Measurements from ENCODE around the gene TTC23. TPM values are rescaled to one million over a fixed set of nuclear protein-coding genes. Genes with fewer than 3 reads are reported as not detected.

Gene TTC23
- total RNA-seq, 1 experiment from 2014 or later: 13.4 TPM

DNA sequence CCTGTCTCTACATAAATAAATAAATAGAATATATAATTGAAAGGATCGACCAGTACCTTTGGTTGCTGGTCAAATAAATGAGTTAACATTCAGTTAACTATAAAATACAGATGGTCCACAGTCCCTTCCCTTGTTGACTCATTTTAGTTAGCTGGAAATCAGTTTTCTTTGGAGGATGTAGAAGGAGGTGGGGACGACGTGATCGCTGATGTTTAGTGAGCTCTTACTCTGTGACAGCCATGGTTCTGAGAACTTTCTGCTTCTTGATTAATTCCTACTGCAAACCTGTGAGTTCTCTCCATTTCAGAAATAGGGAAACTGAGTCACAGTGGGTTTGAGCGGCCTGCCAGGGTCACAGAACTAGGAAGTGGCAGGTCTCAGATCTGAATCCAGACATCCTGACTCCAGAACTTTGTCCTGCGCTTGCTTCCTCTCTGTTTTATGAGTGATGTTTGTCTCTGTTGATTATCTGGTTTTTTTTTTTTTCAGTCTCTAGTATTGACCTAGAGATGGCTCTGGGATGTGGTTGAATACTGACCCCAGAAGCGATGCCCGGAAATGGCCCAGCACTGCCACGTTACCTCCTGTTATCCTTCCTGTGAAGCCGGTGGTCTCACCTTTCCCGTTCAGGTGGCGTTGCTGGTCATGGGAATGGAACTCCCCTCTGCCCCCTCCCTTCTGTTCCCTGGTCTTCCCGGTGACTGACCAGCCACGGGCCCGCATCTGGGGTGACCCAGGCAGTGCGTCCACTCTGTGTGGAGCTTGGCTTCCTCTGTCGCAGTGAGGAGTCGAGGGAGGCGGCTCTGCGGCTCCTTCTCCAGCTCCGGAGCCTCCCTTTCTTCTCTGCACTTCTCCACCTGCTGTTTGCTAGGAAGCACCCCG, 126.3 kb downstream of the TTC23 start:
- TSS peak; percentile 53 for BruUV-seq (replicated peaks)
- Histone ChIP-seq H3K27me3 (replicated peaks; ENCODE audit: insufficient read depth, low read depth, low read length, poor library complexity) (no peaks in the 10 kb centered on the region), H3K36me3 (ENCODE audit: insufficient read depth, low read length, poor library complexity, severe bottlenecking) (no peaks in the 10 kb centered on the region), H3K4me1 (ENCODE audit: insufficient read depth, low read length, poor library complexity, severe bottlenecking) (peaks cover 18% of the 10 kb centered on the region), H3K9me3 (ENCODE audit: low read depth, low read length, poor library complexity, severe bottlenecking) (no peaks in the 10 kb centered on the region), H3K4me3 (ENCODE audit: low read depth, low read length, poor library complexity, severe bottlenecking) (peak overlapping the region; percentile 10), H3K27ac (ENCODE audit: low read depth, low read length, poor library complexity, severe bottlenecking) (peak overlapping the region; percentile 75)
- CTCF ChIA-PET: no interaction called here
- no peak for DNase-seq (ENCODE audit: low spot score)
- TF ChIP-seq, protein P1, sequence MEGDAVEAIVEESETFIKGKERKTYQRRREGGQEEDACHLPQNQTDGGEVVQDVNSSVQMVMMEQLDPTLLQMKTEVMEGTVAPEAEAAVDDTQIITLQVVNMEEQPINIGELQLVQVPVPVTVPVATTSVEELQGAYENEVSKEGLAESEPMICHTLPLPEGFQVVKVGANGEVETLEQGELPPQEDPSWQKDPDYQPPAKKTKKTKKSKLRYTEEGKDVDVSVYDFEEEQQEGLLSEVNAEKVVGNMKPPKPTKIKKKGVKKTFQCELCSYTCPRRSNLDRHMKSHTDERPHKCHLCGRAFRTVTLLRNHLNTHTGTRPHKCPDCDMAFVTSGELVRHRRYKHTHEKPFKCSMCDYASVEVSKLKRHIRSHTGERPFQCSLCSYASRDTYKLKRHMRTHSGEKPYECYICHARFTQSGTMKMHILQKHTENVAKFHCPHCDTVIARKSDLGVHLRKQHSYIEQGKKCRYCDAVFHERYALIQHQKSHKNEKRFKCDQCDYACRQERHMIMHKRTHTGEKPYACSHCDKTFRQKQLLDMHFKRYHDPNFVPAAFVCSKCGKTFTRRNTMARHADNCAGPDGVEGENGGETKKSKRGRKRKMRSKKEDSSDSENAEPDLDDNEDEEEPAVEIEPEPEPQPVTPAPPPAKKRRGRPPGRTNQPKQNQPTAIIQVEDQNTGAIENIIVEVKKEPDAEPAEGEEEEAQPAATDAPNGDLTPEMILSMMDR (conservative IDR thresholded peaks at IDR 0.05; ENCODE audit: low read depth, low read length): no peak
- TF ChIP-seq EZH2 (IDR thresholded peaks at IDR 0.05; ENCODE audit: borderline replicate concordance, low read depth, low read length, poor library complexity, severe bottlenecking): no peak
- intact Hi-C loops (cut with micrococcal nuclease; ENCODE audit: unreplicated experiment): no loop called here
- POLR2A ChIA-PET (ENCODE audit: low non-redundant PET): interaction anchor here (0.5 kb wide), 1 partner anchor 13 kb away, joined by 3 read pairs; no protein-coding TSS in a partner anchor

DNA sequence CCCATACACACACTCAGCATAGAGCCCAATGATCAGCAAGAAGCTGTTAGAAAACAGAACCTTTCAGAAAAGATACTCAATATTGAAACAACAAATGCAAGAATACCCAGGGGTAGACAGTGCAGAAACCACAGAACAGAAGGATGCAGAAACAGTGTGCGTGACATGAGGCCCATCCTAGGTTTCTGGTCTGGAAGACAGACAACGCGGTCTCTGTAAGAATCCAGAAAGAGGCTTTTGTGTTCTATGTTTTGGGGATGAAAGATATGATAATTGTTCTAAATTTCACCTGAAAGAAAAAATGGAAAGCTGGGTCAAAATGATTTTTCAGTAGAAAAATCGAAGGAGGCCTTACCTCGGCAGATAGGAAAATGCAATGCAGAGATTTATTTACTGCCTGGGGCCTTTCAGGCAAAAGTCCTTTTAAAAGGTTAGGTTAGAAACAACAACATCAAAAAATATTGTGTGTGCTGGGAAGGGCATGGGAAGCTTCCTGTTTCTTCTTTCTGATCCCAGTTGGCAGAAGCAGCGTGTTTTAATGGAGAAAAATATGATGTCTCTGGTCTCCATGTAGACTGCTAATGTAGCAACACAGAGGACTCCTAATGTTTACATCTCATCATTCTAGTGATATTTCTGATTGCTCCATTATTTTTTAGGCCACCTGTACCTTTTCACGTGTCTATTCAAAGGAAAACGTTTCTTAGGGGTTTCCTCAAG, 127.5 kb downstream of the TTC23 start:
- Histone ChIP-seq H3K27ac (ENCODE audit: low read depth, low read length, poor library complexity, severe bottlenecking) (no peak overlapping the region), H3K36me3 (ENCODE audit: insufficient read depth, low read length, poor library complexity, severe bottlenecking) (no peaks in the 10 kb centered on the region), H3K4me3 (ENCODE audit: low read depth, low read length, poor library complexity, severe bottlenecking) (no peak overlapping the region), H3K27me3 (replicated peaks; ENCODE audit: insufficient read depth, low read depth, low read length, poor library complexity) (no peaks in the 10 kb centered on the region), H3K4me1 (ENCODE audit: insufficient read depth, low read length, poor library complexity, severe bottlenecking) (peaks cover 18% of the 10 kb centered on the region), H3K9me3 (ENCODE audit: low read depth, low read length, poor library complexity, severe bottlenecking) (no peaks in the 10 kb centered on the region)
- intact Hi-C loops (cut with micrococcal nuclease; ENCODE audit: unreplicated experiment): no loop called here
- ChIA-PET POLR2A (ENCODE audit: low non-redundant PET) (no interaction called here), CTCF (no interaction called here)
- no peak for DNase-seq (ENCODE audit: low spot score)
- BruUV-seq (replicated peaks): no TSS peak
- TF ChIP-seq, protein P1 (conservative IDR thresholded peaks at IDR 0.05; ENCODE audit: low read depth, low read length): no peak
- no peak for TF ChIP-seq EZH2 (IDR thresholded peaks at IDR 0.05; ENCODE audit: borderline replicate concordance, low read depth, low read length, poor library complexity, severe bottlenecking)

DNA sequence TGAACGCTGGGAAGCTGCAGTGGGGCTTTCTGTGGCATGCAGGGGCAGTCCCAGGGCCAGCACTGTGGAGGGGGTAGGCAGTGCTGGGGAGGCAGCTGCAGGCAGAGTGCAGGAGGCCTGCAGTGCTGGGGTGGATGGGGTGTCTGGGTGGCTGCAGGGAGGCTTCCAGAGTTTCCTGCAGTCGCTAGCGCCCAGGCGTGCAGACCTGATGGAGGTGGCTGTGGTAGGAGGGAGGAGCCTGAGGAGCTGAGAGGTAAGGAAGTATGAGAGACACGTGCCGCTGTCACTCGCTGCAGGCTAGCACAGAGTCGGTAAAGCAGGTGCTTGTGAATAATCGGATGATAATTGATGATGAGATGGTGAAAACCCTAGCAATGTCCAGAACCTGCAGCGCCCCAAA, 128.2 kb downstream of the TTC23 start:
- no peaks in the 10 kb centered on the region for H3K9me3 ChIP-seq (ENCODE audit: low read depth, low read length, poor library complexity, severe bottlenecking)
- H3K27me3 ChIP-seq (replicated peaks; ENCODE audit: insufficient read depth, low read depth, low read length, poor library complexity): no peaks in the 10 kb centered on the region
- DNase-seq (ENCODE audit: low spot score): no peak
- ChIA-PET POLR2A (ENCODE audit: low non-redundant PET) (no interaction called here), CTCF (no interaction called here)
- H3K36me3 ChIP-seq (ENCODE audit: insufficient read depth, low read length, poor library complexity, severe bottlenecking): no peaks in the 10 kb centered on the region
- H3K4me3 ChIP-seq (ENCODE audit: low read depth, low read length, poor library complexity, severe bottlenecking): no peak overlapping the region
- no TSS peak for BruUV-seq (replicated peaks)
- H3K4me1 ChIP-seq (ENCODE audit: insufficient read depth, low read length, poor library complexity, severe bottlenecking): peaks cover 18% of the 10 kb centered on the region
- H3K27ac ChIP-seq (ENCODE audit: low read depth, low read length, poor library complexity, severe bottlenecking): no peak overlapping the region
- intact Hi-C loops (cut with micrococcal nuclease; ENCODE audit: unreplicated experiment): no loop called here
- no peak for TF ChIP-seq EZH2 (IDR thresholded peaks at IDR 0.05; ENCODE audit: borderline replicate concordance, low read depth, low read length, poor library complexity, severe bottlenecking)
- TF ChIP-seq, protein P1 (conservative IDR thresholded peaks at IDR 0.05; ENCODE audit: low read depth, low read length): no peak
